ENCODE data around the gene NKX3-2.

Gene NKX3-2

GRCh38 chr4:13515268-13515667, 29.0 kb downstream of the NKX3-2 start:
- Mint-ChIP-seq H3K27ac (no peak overlapping the region), H3K4me1 (no peaks in the 10 kb centered on the region), H3K27me3 (ENCODE audit: low read depth) (peaks cover 62% of the 10 kb centered on the region), H3K4me3 (no peak overlapping the region), H3K9me3 (no peaks in the 10 kb centered on the region), H3K36me3 (ENCODE audit: low read depth) (no peaks in the 10 kb centered on the region)
- no peak for TF ChIP-seq CTCF (IDR thresholded peaks at IDR 0.05; ENCODE audit: unreplicated experiment in 3 of 3)

- Mint-ChIP-seq H3K9me3 (no peaks in the 10 kb centered on the region), H3K4me1 (no peaks in the 10 kb centered on the region), H3K36me3 (ENCODE audit: low read depth) (no peaks in the 10 kb centered on the region), H3K27me3 (ENCODE audit: low read depth) (peaks cover 57% of the 10 kb centered on the region), H3K27ac (no peak overlapping the region), H3K4me3 (no peak overlapping the region)
- TF ChIP-seq CTCF (IDR thresholded peaks at IDR 0.05; ENCODE audit: unreplicated experiment in 3 of 3), result no peak
Observed at GRCh38 chr4:13514722-13515121, 29.6 kb downstream of the NKX3-2 start.

GRCh38 chr4:13511101-13511500, 33.2 kb downstream of the NKX3-2 start:
- H3K27ac Mint-ChIP-seq, result no peak overlapping the region
- no peaks in the 10 kb centered on the region for H3K4me1 Mint-ChIP-seq
- H3K36me3 Mint-ChIP-seq (ENCODE audit: low read depth), result no peaks in the 10 kb centered on the region
- no peaks in the 10 kb centered on the region for H3K9me3 Mint-ChIP-seq
- peaks cover 31% of the 10 kb centered on the region for H3K27me3 Mint-ChIP-seq (ENCODE audit: low read depth)
- H3K4me3 Mint-ChIP-seq, result no peak overlapping the region
- TF ChIP-seq CTCF (IDR thresholded peaks at IDR 0.05; ENCODE audit: unreplicated experiment in 3 of 3), result no peak

- no peaks in the 10 kb centered on the region for H3K9me3 Mint-ChIP-seq
- TF ChIP-seq CTCF (IDR thresholded peaks at IDR 0.05; ENCODE audit: unreplicated experiment in 3 of 3), result no peak
- no peaks in the 10 kb centered on the region for H3K4me1 Mint-ChIP-seq
Observed at GRCh38 chr4:13509442-13509841, 34.9 kb downstream of the NKX3-2 start.

GRCh38 chr4:13504374-13504773, 39.9 kb downstream of the NKX3-2 start:
- H3K27me3 Mint-ChIP-seq (ENCODE audit: low read depth), result peaks cover 3% of the 10 kb centered on the region
- no peak for TF ChIP-seq CTCF (IDR thresholded peaks at IDR 0.05; ENCODE audit: unreplicated experiment in 3 of 3)
- no peak overlapping the region for H3K27ac Mint-ChIP-seq
- no peak overlapping the region for H3K4me3 Mint-ChIP-seq
- H3K9me3 Mint-ChIP-seq, result no peaks in the 10 kb centered on the region
- no peaks in the 10 kb centered on the region for H3K4me1 Mint-ChIP-seq
- no peaks in the 10 kb centered on the region for H3K36me3 Mint-ChIP-seq (ENCODE audit: low read depth)

More at GRCh38 chr4:13509442-13509841, 34.9 kb downstream of the NKX3-2 start:
- no peak overlapping the region for H3K4me3 Mint-ChIP-seq
- H3K27ac Mint-ChIP-seq, result no peak overlapping the region
- peaks cover 17% of the 10 kb centered on the region for H3K27me3 Mint-ChIP-seq (ENCODE audit: low read depth)
- H3K36me3 Mint-ChIP-seq (ENCODE audit: low read depth), result no peaks in the 10 kb centered on the region

GRCh38 chr4:13498469-13498868, 45.8 kb downstream of the NKX3-2 start:
- Mint-ChIP-seq H3K36me3 (ENCODE audit: low read depth) (no peaks in the 10 kb centered on the region), H3K4me3 (no peak overlapping the region), H3K27me3 (ENCODE audit: low read depth) (peaks cover 11% of the 10 kb centered on the region), H3K9me3 (no peaks in the 10 kb centered on the region), H3K27ac (no peak overlapping the region), H3K4me1 (no peaks in the 10 kb centered on the region)
- TF ChIP-seq CTCF (IDR thresholded peaks at IDR 0.05; ENCODE audit: unreplicated experiment in 3 of 3), result no peak
